Measurements from ENCODE around the gene C6orf15.
"Not testable (repeated sequence)": the region's sequence is repeated elsewhere in the genome, so short reads cannot be mapped to it uniquely, and the experiment has no call there.

C6orf15 gene

DNA sequence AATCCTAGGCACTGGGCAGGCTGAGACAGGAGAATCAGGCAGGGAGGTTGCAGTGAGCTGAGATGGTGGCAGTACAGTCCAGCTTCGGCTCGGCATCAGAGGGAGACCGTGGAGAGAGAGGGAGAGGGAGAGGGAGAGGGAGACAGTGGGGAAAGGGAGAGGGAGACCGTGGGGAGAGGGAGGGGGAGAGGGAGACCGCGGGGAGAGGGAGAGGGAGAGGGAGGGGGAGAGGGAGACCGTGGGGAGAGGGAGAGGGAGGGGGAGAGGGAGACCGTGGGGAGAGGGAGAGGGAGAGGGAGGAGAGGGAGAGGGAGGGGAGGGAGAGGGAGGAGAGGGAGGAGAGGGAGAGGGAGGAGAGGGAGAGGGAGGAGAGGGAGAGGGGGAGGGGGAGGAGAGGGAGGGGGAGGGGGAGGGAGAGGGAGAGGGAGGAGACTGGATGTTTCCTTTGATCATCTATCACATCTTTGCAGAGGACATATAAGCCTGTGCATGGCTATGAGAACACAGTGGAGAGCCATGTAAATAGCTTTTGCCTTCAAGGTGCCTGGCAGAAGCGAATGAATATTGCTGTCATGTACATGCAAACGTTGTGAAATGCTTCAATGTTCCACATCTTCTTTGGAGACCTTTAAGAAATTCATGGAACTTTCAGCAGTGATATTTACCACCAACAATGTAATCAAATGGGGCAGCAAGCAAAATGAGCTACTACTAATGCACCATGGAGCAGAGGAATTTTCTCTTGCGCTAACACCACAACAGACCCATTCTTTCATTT is 44.3 kb downstream of the C6orf15 start:
- DNase-seq (ENCODE audit: low read depth), result not testable (repeated sequence)

DNA sequence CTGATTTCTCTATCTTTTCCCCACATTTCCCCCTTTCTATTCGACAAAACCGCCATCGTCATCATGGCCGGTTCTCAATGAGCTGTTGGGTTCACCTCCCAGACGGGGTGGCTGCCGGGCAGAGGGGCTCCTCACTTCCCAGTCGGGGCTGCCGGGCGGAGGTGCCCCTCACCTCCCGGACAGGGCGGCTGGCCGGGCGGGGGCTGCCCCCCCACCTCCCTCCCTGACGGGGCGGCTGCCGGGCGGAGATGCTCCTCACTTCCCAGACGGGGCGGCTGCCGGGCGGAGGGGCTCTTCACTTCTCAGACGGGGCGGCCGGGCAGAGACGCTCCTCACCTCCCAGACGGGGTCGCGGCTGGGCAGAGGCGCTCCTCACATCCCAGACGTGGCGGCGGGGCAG is 45.3 kb downstream of the C6orf15 start:
- DNase-seq (ENCODE audit: low read depth), result not testable (repeated sequence)

DNA sequence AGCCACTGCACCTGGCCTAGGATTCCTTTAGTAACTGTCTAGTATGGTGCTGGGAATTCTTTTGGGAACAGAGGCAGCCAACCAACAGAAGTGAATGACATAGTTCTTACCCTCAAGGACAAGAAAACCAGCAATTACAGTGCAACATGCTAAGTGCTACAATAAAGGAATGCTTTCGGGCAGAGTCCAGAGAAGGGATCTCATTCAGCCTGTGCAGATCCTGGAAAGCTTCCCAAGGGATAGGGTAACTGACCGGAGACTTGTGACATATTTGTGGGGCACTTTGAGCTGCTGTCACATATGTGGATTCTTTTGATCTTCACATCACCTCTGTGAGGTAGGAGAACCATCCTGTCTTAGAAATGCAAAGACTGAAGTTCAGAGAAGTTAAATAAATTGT is 46.8 kb downstream of the C6orf15 start:
- DNase-seq (ENCODE audit: low read depth), result no peak

DNA sequence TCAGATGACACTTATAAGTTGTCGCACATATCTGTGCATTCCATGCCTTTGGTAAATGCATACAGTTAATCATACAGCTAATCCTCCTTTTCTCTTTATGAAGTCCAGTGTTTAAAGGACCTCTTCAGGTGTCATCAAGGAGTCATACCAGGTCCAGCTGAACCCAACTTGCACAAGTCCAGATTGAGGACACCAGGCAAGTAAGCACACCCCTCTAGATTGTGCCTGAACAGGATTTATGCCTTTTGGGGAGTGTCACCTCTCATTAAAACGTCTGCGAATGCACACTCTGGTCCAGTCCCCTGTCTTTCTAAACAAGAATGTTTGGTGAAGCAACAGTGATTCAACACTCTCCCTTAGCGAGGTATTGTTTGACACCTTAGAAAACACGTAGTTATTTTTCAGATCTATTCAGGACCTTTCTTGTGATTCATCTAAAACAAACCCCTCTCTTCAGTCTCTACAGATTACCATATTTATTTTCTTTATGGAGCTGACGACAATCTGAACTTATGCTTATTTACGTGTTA is 48.4 kb downstream of the C6orf15 start:
- no peak for DNase-seq (ENCODE audit: low read depth)

Measured in activated T-cell treated with anti-CD3 and anti-CD28 coated beads for 48 hours (primary cell).